Neuronal stem cell (in vitro differentiated cells): ENCODE results near the gene TXLNA. TPM values are rescaled to one million over a fixed set of nuclear protein-coding genes. Genes with fewer than 3 reads are reported as not detected.
"Not testable (repeated sequence)": the region's sequence is repeated elsewhere in the genome, so short reads cannot be mapped to it uniquely, and the experiment has no call there.

ENCODE experiments used
- DNase-seq: peaks from one replicate; pipeline ENCODE4 v3.0.0-alpha.2; 2013; ENCODE audit warnings: low spot score
- H2AFZ ChIP-seq: one replicate; pipeline ENCODE4 v1.6.1; 2013; ENCODE audit warnings: mild to moderate bottlenecking, low read length, inconsistent platforms
- H2AK5ac ChIP-seq: 2 replicates; pipeline ENCODE4 v1.6.1; 2013; ENCODE audit warnings: low read depth, mild to moderate bottlenecking, inconsistent platforms, low read length, moderate library complexity, mixed read lengths
- H2BK120ac ChIP-seq: 2 replicates; pipeline ENCODE4 v1.6.1; 2013; ENCODE audit warnings: low read depth, mild to moderate bottlenecking, inconsistent platforms, low read length, moderate library complexity, mixed read lengths
- H2BK12ac ChIP-seq: one replicate; pipeline ENCODE4 v1.6.1; 2013; ENCODE audit warnings: low read length, inconsistent platforms
- H2BK15ac ChIP-seq: 2 replicates; pipeline ENCODE4 v1.6.1; 2013; ENCODE audit warnings: mild to moderate bottlenecking, low read length, inconsistent platforms, mixed read lengths
- H2BK5ac ChIP-seq: one replicate; pipeline ENCODE4 v1.6.1; 2013; ENCODE audit warnings: inconsistent platforms, mild to moderate bottlenecking, low read length, moderate library complexity
- H3K14ac ChIP-seq: one replicate; pipeline ENCODE4 v1.6.1; 2013; ENCODE audit warnings: low read length, inconsistent platforms
- H3K18ac ChIP-seq: 2 replicates; pipeline ENCODE4 v1.6.1; 2013; ENCODE audit warnings: low read length, inconsistent platforms
- H3K23ac ChIP-seq: 2 replicates; pipeline ENCODE4 v1.6.1; 2013; ENCODE audit warnings: low read depth, mild to moderate bottlenecking, mixed read lengths, low read length, inconsistent platforms; ENCODE audit not compliant: poor library complexity
- H3K27ac ChIP-seq: replicated peaks from 3 replicates; pipeline ENCODE4 v1.5.1; 2013; ENCODE audit warnings: low read length, inconsistent platforms
- H3K27me3 ChIP-seq, 3 experiments: 2 replicates each; pipeline ENCODE4 v1.6.1; 2013; ENCODE audit warnings: low read length in 3 of 3, mild to moderate bottlenecking in 2 of 3, inconsistent platforms in 1 of 3, low read depth in 1 of 3, mixed read lengths in 1 of 3, moderate library complexity in 1 of 3; ENCODE audit not compliant: control insufficient read depth in 3 of 3, insufficient read depth in 3 of 3
- H3K36me3 ChIP-seq, 2 donors: replicated peaks in 1 of 2; 2 replicates each; pipeline ENCODE4 v1.6.1; 2013; ENCODE audit warnings: low read length in 2 of 2; ENCODE audit not compliant: control insufficient read depth in 2 of 2, insufficient read depth in 2 of 2
- H3K4ac ChIP-seq: 2 replicates; pipeline ENCODE4 v1.6.1; 2013; ENCODE audit warnings: inconsistent platforms, mild to moderate bottlenecking, low read length, moderate library complexity
- H3K4me1 ChIP-seq, 2 donors: 1 replicate in 1 of 2; 2 replicates in 1 of 2; pipeline ENCODE4 v1.6.1; 2013; ENCODE audit warnings: low read length in 2 of 2, low read depth in 1 of 2; ENCODE audit not compliant: control insufficient read depth in 2 of 2, insufficient read depth in 1 of 2
- H3K4me2 ChIP-seq: one replicate; pipeline ENCODE4 v1.6.1; 2013; ENCODE audit warnings: mild to moderate bottlenecking, low read length, inconsistent platforms; ENCODE audit not compliant: insufficient read depth, poor library complexity, severe bottlenecking
- H3K4me3 ChIP-seq, 2 donors: 2 replicates each; pipeline ENCODE4 v1.5.1; 2013; ENCODE audit warnings: low read length in 2 of 2, mild to moderate bottlenecking in 2 of 2, inconsistent platforms in 1 of 2, moderate library complexity in 1 of 2
- H3K79me1 ChIP-seq: one replicate; pipeline ENCODE4 v1.6.1; 2013; ENCODE audit warnings: low read depth, mild to moderate bottlenecking, inconsistent platforms, low read length, moderate library complexity
- H3K9ac ChIP-seq: one replicate; pipeline ENCODE4 v1.6.1; 2013; ENCODE audit warnings: mild to moderate bottlenecking, low read depth, low read length, inconsistent platforms; ENCODE audit not compliant: poor library complexity
- H3K9me3 ChIP-seq, 2 donors: replicated peaks in 1 of 2; 2 replicates each; pipeline versions ENCODE3 to v1.6.1; 2013; ENCODE audit warnings: low read length in 2 of 2, mild to moderate bottlenecking in 2 of 2, inconsistent platforms in 1 of 2, low read depth in 1 of 2, mixed read lengths in 1 of 2, moderate library complexity in 1 of 2; ENCODE audit not compliant: control insufficient read depth in 2 of 2, insufficient read depth in 1 of 2
- H4K8ac ChIP-seq: one replicate; pipeline ENCODE4 v1.6.1; 2013; ENCODE audit warnings: low read depth, mild to moderate bottlenecking, inconsistent platforms, low read length, moderate library complexity
- H4K91ac ChIP-seq: one replicate; pipeline ENCODE4 v1.6.1; 2013; ENCODE audit warnings: low read length, low read depth, mild to moderate bottlenecking, inconsistent platforms; ENCODE audit not compliant: poor library complexity
- WGBS, 2 donors: extraction: QIAGEN DNeasy Blood & Tissue Kit; methylation state at CpG; one replicate each; pipeline ENCODE4 v1.1.7; 2013; ENCODE audit warnings: missing lambda C conversion rate in 2 of 2, mixed read lengths in 1 of 2; ENCODE audit not compliant: insufficient read length in 2 of 2, insufficient replicate concordance in 1 of 2; ENCODE audit errors: extremely low coverage in 2 of 2; 5-methylcytosine and 5-hydroxymethylcytosine counted together
- polyA plus RNA-seq, 2 experiments: library from polyadenylated mRNA; stranded (reverse); fragments of 200-250 nt; gene quantifications; one replicate each; pipeline ENCODE4 v1.2.3, GENCODE V29; 2013

Gene TXLNA
- polyA plus RNA-seq (2013, experiment 1 of 2), result 20.5 TPM
- polyA plus RNA-seq (2013, experiment 2 of 2), result 20.6 TPM

- Histone ChIP-seq H3K27me3 (no peaks in the 10 kb centered on the region), H4K8ac (no peak within 1 kb of the TSS), H3K4me2 (peak within 1 kb of the TSS; percentile 100), H4K91ac (no peak within 1 kb of the TSS), H3K14ac (peak within 1 kb of the TSS; percentile 75), H2BK12ac (no peak within 1 kb of the TSS), H3K9me3 (no peaks in the 10 kb centered on the region), H3K4me3 (peak within 1 kb of the TSS; percentile 71 to 77), H3K27ac (peak within 1 kb of the TSS; percentile 93), H3K36me3 (peaks cover 18 to 48% of the 10 kb centered on the region in 2 donors), H2AK5ac (peak within 1 kb of the TSS; percentile 87), H3K4ac (no peak within 1 kb of the TSS), H3K23ac (peak within 1 kb of the TSS; percentile 99), H2BK120ac (no peak within 1 kb of the TSS), H3K4me1 (peaks cover 11 to 15% of the 10 kb centered on the region in 2 donors), H2BK15ac (peak within 1 kb of the TSS; percentile 84), H3K79me1 (peaks cover 11% of the 10 kb centered on the region), H3K9ac (peak within 1 kb of the TSS; percentile 83), H3K18ac (peak within 1 kb of the TSS; percentile 99), H2BK5ac (peak within 1 kb of the TSS; percentile 77), H2AFZ (peak within 1 kb of the TSS; percentile 94)
- DNase-seq, result peak; percentile 81
- WGBS, 2 donors, result no CpG with 5 or more reads among the region's 79 CpGs
Observed at GRCh38 chr1:32179443-32180185, at the start of gene TXLNA. TSS of gene TXLNA (plus strand) at chr1:32179675. CDS start at chr1:32180346, 671 bp downstream.

GRCh38 chr1:32133950-32134280 is 45.6 kb upstream of the TXLNA start:
- H3K4me3 ChIP-seq, H2BK12ac ChIP-seq, H3K9ac ChIP-seq, H2BK15ac ChIP-seq, H3K4me2 ChIP-seq, H2AK5ac ChIP-seq, H3K9me3 ChIP-seq, H3K4ac ChIP-seq, H3K27ac ChIP-seq, H2BK120ac ChIP-seq, H2BK5ac ChIP-seq, H3K18ac ChIP-seq, H4K91ac ChIP-seq, H4K8ac ChIP-seq, H3K14ac ChIP-seq, H3K23ac ChIP-seq, H3K79me1 ChIP-seq, H3K27me3 ChIP-seq, H2AFZ ChIP-seq, H3K4me1 ChIP-seq, DNase-seq: not testable (repeated sequence)
- WGBS, 2 donors, result no CpG with 5 or more reads among the region's 9 CpGs
- H3K36me3 ChIP-seq, result peaks cover 0 to 19% of the 10 kb centered on the region in 2 donors

- H3K27ac ChIP-seq, result no peak overlapping the region
- DNase-seq, result no peak
- H3K4me2 ChIP-seq, result no peak overlapping the region
- H2BK12ac ChIP-seq, result no peak overlapping the region
- H3K14ac ChIP-seq, result no peak overlapping the region
- H2AK5ac ChIP-seq, result no peak overlapping the region
- H3K79me1 ChIP-seq, result peaks cover 6% of the 10 kb centered on the region
- H2BK15ac ChIP-seq, result no peak overlapping the region
- no peak overlapping the region for H3K4ac ChIP-seq
- no peak overlapping the region for H3K23ac ChIP-seq
- H3K9ac ChIP-seq, result no peak overlapping the region
- no peak overlapping the region for H3K18ac ChIP-seq
- H4K8ac ChIP-seq, result no peak overlapping the region
- WGBS, 2 donors, result no CpG with 5 or more reads among the region's 5 CpGs
- no peak overlapping the region for H3K4me3 ChIP-seq
- H3K36me3 ChIP-seq, result no peaks in the 10 kb centered on the region
- no peak overlapping the region for H4K91ac ChIP-seq
- H3K9me3 ChIP-seq, result no peaks in the 10 kb centered on the region
- H3K4me1 ChIP-seq, result peaks cover 0 to under 1% of the 10 kb centered on the region in 2 donors
- H2AFZ ChIP-seq, result no peak overlapping the region
- H2BK5ac ChIP-seq, result no peak overlapping the region
- no peak overlapping the region for H2BK120ac ChIP-seq
- no peaks in the 10 kb centered on the region for H3K27me3 ChIP-seq
Observed at GRCh38 chr1:32137111-32137510, 42.4 kb upstream of the TXLNA start.

GRCh38 chr1:32138965-32139364 is 40.5 kb upstream of the TXLNA start:
- no peak for DNase-seq
- Histone ChIP-seq H3K4me2 (no peak overlapping the region), H2BK5ac (no peak overlapping the region), H2BK120ac (no peak overlapping the region), H2AK5ac (no peak overlapping the region), H2AFZ (no peak overlapping the region), H3K9ac (no peak overlapping the region), H3K18ac (no peak overlapping the region), H3K79me1 (peaks cover 6% of the 10 kb centered on the region), H3K9me3 (no peaks in the 10 kb centered on the region), H4K91ac (no peak overlapping the region), H3K4me3 (no peak overlapping the region), H3K36me3 (no peaks in the 10 kb centered on the region), H2BK12ac (no peak overlapping the region), H3K27ac (no peak overlapping the region), H4K8ac (no peak overlapping the region), H2BK15ac (no peak overlapping the region), H3K4me1 (peaks cover 0 to 10% of the 10 kb centered on the region in 2 donors), H3K23ac (no peak overlapping the region), H3K27me3 (no peaks in the 10 kb centered on the region), H3K14ac (no peak overlapping the region), H3K4ac (no peak overlapping the region)
- WGBS, 2 donors, result no CpG with 5 or more reads among the region's 5 CpGs
